Measurements from ENCODE around the gene LRRIQ1. TPM values are rescaled to one million over a fixed set of nuclear protein-coding genes. Genes with fewer than 3 reads are reported as not detected.

LRRIQ1 gene
- total and polyA plus RNA-seq, 4 donors, result 0.19 to 0.99 TPM; not detected in 2

GRCh38 chr12:85152311-85152729 lies 116.2 kb downstream of the LRRIQ1 start:
- intact Hi-C loops (cut with DNase I), result no loop called here
- WGBS, 2 donors, result 27 to 37% methylated on average over 2 of the region's 2 CpGs
- ATAC-seq (ENCODE audit: low FRiP score), result no peak

GRCh38 chr12:85155791-85156190 lies 119.6 kb downstream of the LRRIQ1 start:
- H3K27ac ChIP-seq (ENCODE audit: low read depth in 1 of 2, low read length in 2 of 2), result no peak overlapping the region
- DNase-seq (no peak), ATAC-seq (ENCODE audit: low FRiP score) (no peak)
- H3K9me3 ChIP-seq (ENCODE audit: control insufficient read depth, low read length), result no peaks in the 10 kb centered on the region
- no peak overlapping the region for H3K4me3 ChIP-seq (ENCODE audit: low read length in 2 of 2)
- no peaks in the 10 kb centered on the region for H3K27me3 ChIP-seq (ENCODE audit: control insufficient read depth in 1 of 2, insufficient read depth in 2 of 2, low read length in 1 of 2)
- H3K36me3 ChIP-seq (ENCODE audit: control insufficient read depth in 1 of 2, insufficient read depth in 2 of 2, low read length in 1 of 2), result no peaks in the 10 kb centered on the region
- 30 to 44% methylated on average over 2 of the region's 2 CpGs for WGBS, 2 donors
- intact Hi-C loops (cut with DNase I), result loop anchor here in 1 of 2 donors (5.0 kb wide), 1 partner anchor 297 kb away; no protein-coding TSS in a partner anchor
- no peaks in the 10 kb centered on the region for H3K4me1 ChIP-seq (ENCODE audit: control insufficient read depth in 1 of 2, insufficient read depth in 2 of 2, low read length in 2 of 2)

More at GRCh38 chr12:85152311-85152729, 116.2 kb downstream of the LRRIQ1 start:
- Histone ChIP-seq H3K27ac (ENCODE audit: low read depth in 1 of 2, low read length in 2 of 2) (no peak overlapping the region), H3K27me3 (ENCODE audit: control insufficient read depth in 1 of 2, insufficient read depth in 2 of 2, low read length in 1 of 2) (no peaks in the 10 kb centered on the region), H3K4me1 (ENCODE audit: control insufficient read depth in 1 of 2, insufficient read depth in 2 of 2, low read length in 2 of 2) (no peaks in the 10 kb centered on the region), H3K36me3 (ENCODE audit: control insufficient read depth in 1 of 2, insufficient read depth in 2 of 2, low read length in 1 of 2) (no peaks in the 10 kb centered on the region), H3K4me3 (ENCODE audit: low read length in 2 of 2) (no peak overlapping the region), H3K9me3 (ENCODE audit: control insufficient read depth, low read length) (no peaks in the 10 kb centered on the region)
- no peak for DNase-seq

- DNase-seq, result no peak
- Histone ChIP-seq H3K36me3 (ENCODE audit: control insufficient read depth in 1 of 2, insufficient read depth in 2 of 2, low read length in 1 of 2) (no peaks in the 10 kb centered on the region), H3K4me3 (ENCODE audit: low read length in 2 of 2) (no peak overlapping the region), H3K9me3 (ENCODE audit: control insufficient read depth, low read length) (no peaks in the 10 kb centered on the region), H3K27me3 (ENCODE audit: control insufficient read depth in 1 of 2, insufficient read depth in 2 of 2, low read length in 1 of 2) (no peaks in the 10 kb centered on the region), H3K4me1 (ENCODE audit: control insufficient read depth in 1 of 2, insufficient read depth in 2 of 2, low read length in 2 of 2) (no peaks in the 10 kb centered on the region), H3K27ac (ENCODE audit: low read depth in 1 of 2, low read length in 2 of 2) (no peak overlapping the region)
- no peak for ATAC-seq (ENCODE audit: low FRiP score)
- WGBS, 2 donors, result 31 to 33% methylated on average over 3 of the region's 3 CpGs
- intact Hi-C loops (cut with DNase I), result loop anchor here in 1 of 2 donors (5.0 kb wide), 1 partner anchor 296 kb away; no protein-coding TSS in a partner anchor
Observed at GRCh38 chr12:85156569-85156968, 120.4 kb downstream of the LRRIQ1 start.

GRCh38 chr12:85157035-85157603 lies 121.0 kb downstream of the LRRIQ1 start:
- intact Hi-C loops (cut with DNase I), result loop anchor here in 1 of 2 donors (5.0 kb wide), 1 partner anchor 295 kb away; no protein-coding TSS in a partner anchor
- no peak for ATAC-seq (ENCODE audit: low FRiP score)
- no peak overlapping the region for H3K27ac ChIP-seq (ENCODE audit: low read depth in 1 of 2, low read length in 2 of 2)
- H3K27me3 ChIP-seq (ENCODE audit: control insufficient read depth in 1 of 2, insufficient read depth in 2 of 2, low read length in 1 of 2), result no peaks in the 10 kb centered on the region
- DNase-seq, result no peak
- WGBS, 2 donors, result 79 to 86% methylated on average over 3 of the region's 3 CpGs
- no peaks in the 10 kb centered on the region for H3K36me3 ChIP-seq (ENCODE audit: control insufficient read depth in 1 of 2, insufficient read depth in 2 of 2, low read length in 1 of 2)
- no peaks in the 10 kb centered on the region for H3K4me1 ChIP-seq (ENCODE audit: control insufficient read depth in 1 of 2, insufficient read depth in 2 of 2, low read length in 2 of 2)
- H3K4me3 ChIP-seq (ENCODE audit: low read length in 2 of 2), result no peak overlapping the region
- H3K9me3 ChIP-seq (ENCODE audit: control insufficient read depth, low read length), result no peaks in the 10 kb centered on the region

DNA sequence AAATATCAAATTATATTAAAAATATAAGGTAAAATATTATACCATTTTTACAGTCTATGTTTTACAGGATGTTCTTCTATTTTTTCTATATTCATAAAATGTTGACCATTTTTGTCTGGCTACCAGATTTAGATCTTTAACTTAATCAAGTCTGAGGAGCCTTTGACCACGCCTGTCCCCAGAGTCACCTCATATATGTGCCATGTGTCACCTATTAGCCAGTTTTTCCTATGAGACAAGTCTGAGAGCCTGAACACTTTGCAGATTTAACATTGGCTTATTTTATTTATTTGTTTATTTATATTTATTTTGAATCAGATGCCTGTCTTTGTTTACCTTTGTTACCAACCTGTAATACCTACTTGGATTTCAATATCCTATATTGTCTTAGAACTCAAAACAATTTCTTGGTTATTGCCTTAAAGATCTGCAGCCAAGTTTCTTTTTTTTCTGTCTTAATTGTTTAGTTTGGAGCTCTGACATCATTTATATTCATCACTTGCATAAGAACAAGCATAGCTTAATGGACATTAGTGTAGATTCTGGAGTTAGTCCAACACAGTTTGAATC lies 127.7 kb downstream of the LRRIQ1 start:
- H3K36me3 ChIP-seq (ENCODE audit: control insufficient read depth in 1 of 2, insufficient read depth in 2 of 2, low read length in 1 of 2), result no peaks in the 10 kb centered on the region
- no peak for DNase-seq
- H3K27ac ChIP-seq (ENCODE audit: low read depth in 1 of 2, low read length in 2 of 2), result no peak overlapping the region
- H3K4me3 ChIP-seq (ENCODE audit: low read length in 2 of 2), result no peak overlapping the region
- H3K4me1 ChIP-seq (ENCODE audit: control insufficient read depth in 1 of 2, insufficient read depth in 2 of 2, low read length in 2 of 2), result no peaks in the 10 kb centered on the region
- no peaks in the 10 kb centered on the region for H3K27me3 ChIP-seq (ENCODE audit: control insufficient read depth in 1 of 2, insufficient read depth in 2 of 2, low read length in 1 of 2)
- H3K9me3 ChIP-seq (ENCODE audit: control insufficient read depth, low read length), result peaks cover 2% of the 10 kb centered on the region
- 86 to 87% methylated on average over 1 of the region's 1 CpG for WGBS, 2 donors
- intact Hi-C loops (cut with DNase I), result no loop called here
- ATAC-seq (ENCODE audit: low FRiP score), result no peak

- no peaks in the 10 kb centered on the region for H3K4me1 ChIP-seq (ENCODE audit: control insufficient read depth in 1 of 2, insufficient read depth in 2 of 2, low read length in 2 of 2)
- ATAC-seq (ENCODE audit: low FRiP score) (no peak), DNase-seq (no peak)
- H3K4me3 ChIP-seq (ENCODE audit: low read length in 2 of 2), result no peak overlapping the region
- intact Hi-C loops (cut with DNase I), result no loop called here
- WGBS, 2 donors, result 43 to 44% methylated on average over 2 of the region's 2 CpGs
- H3K27ac ChIP-seq (ENCODE audit: low read depth in 1 of 2, low read length in 2 of 2), result no peak overlapping the region
- no peaks in the 10 kb centered on the region for H3K9me3 ChIP-seq (ENCODE audit: control insufficient read depth, low read length)
- no peaks in the 10 kb centered on the region for H3K36me3 ChIP-seq (ENCODE audit: control insufficient read depth in 1 of 2, insufficient read depth in 2 of 2, low read length in 1 of 2)
- H3K27me3 ChIP-seq (ENCODE audit: control insufficient read depth in 1 of 2, insufficient read depth in 2 of 2, low read length in 1 of 2), result no peaks in the 10 kb centered on the region
Observed at GRCh38 chr12:85179680-85180270, 143.6 kb downstream of the LRRIQ1 start.

DNA sequence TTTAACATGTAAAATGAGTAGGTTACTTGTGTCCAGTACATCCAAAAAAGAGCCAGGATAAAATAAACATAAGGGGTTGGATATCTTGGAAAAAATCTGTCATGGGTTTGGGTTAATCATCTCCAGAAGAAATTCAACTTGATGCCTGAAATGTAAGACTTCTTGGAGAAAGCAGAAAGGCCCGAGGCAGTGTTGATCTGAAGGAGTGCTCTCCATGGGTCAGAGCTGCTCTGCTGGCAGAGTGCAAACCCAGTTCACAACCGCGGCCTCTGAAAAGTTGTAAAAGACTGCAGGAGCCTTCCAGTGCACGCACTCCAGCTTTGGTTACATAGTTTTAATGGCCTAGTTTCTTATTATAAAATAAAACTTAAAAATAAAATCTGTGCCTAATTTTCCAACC lies 146.5 kb downstream of the LRRIQ1 start:
- Histone ChIP-seq H3K27me3 (ENCODE audit: control insufficient read depth in 1 of 2, insufficient read depth in 2 of 2, low read length in 1 of 2) (no peaks in the 10 kb centered on the region), H3K4me3 (ENCODE audit: low read length in 2 of 2) (no peak overlapping the region), H3K9me3 (ENCODE audit: control insufficient read depth, low read length) (no peaks in the 10 kb centered on the region), H3K27ac (ENCODE audit: low read depth in 1 of 2, low read length in 2 of 2) (no peak overlapping the region), H3K4me1 (ENCODE audit: control insufficient read depth in 1 of 2, insufficient read depth in 2 of 2, low read length in 2 of 2) (no peaks in the 10 kb centered on the region), H3K36me3 (ENCODE audit: control insufficient read depth in 1 of 2, insufficient read depth in 2 of 2, low read length in 1 of 2) (no peaks in the 10 kb centered on the region)
- intact Hi-C loops (cut with DNase I), result no loop called here
- ATAC-seq (ENCODE audit: low FRiP score) (no peak), DNase-seq (no peak)
- 69 to 73% methylated on average over 4 of the region's 4 CpGs for WGBS, 2 donors

DNA sequence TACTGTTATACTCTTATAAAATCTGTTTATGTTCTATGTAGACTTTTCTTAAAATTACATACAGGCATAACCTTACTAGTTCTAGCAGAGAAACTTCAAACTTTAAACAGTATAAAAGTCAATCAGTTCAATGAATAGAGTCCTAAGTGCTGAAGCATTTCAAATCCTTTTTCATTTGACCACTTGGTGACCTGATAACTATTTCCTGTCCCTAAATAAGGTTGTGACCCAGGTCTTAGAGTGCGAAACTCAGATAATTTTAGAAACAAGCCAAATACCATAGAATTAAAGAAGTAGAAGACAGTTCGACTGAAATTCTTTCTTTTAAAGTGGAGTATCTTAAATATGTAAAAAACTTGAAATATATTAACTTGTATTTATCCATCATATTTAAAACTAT lies 147.7 kb downstream of the LRRIQ1 start:
- 52 to 71% methylated on average over 2 of the region's 2 CpGs for WGBS, 2 donors
- intact Hi-C loops (cut with DNase I), result no loop called here
- no peaks in the 10 kb centered on the region for H3K27me3 ChIP-seq (ENCODE audit: control insufficient read depth in 1 of 2, insufficient read depth in 2 of 2, low read length in 1 of 2)
- H3K9me3 ChIP-seq (ENCODE audit: control insufficient read depth, low read length), result no peaks in the 10 kb centered on the region
- H3K4me3 ChIP-seq (ENCODE audit: low read length in 2 of 2), result no peak overlapping the region
- H3K36me3 ChIP-seq (ENCODE audit: control insufficient read depth in 1 of 2, insufficient read depth in 2 of 2, low read length in 1 of 2), result no peaks in the 10 kb centered on the region
- H3K4me1 ChIP-seq (ENCODE audit: control insufficient read depth in 1 of 2, insufficient read depth in 2 of 2, low read length in 2 of 2), result no peaks in the 10 kb centered on the region
- ATAC-seq (ENCODE audit: low FRiP score), result no peak
- DNase-seq, result no peak
- H3K27ac ChIP-seq (ENCODE audit: low read depth in 1 of 2, low read length in 2 of 2), result no peak overlapping the region

DNA sequence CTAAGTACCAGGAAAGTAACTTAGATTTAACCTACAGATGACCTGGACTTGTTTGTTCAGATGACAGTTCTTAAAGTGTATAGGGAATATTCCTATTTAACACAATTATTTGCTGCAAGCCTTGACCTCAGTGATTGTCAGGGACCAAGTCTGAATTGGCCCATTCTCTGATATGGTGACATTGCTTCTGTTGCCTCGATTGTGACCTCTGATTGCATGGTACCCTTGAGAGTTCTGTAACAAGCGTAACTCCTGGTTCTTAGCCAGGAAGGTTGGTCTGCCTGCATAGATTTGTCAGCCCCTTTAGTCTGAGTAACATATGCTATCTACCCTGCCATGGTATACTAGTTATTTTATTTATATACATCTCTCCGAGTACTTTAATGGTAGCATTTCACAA lies 150.1 kb downstream of the LRRIQ1 start:
- no peak for DNase-seq
- H3K27ac ChIP-seq (ENCODE audit: low read depth in 1 of 2, low read length in 2 of 2), result no peak overlapping the region
- ATAC-seq (ENCODE audit: low FRiP score), result no peak
- no peaks in the 10 kb centered on the region for H3K4me1 ChIP-seq (ENCODE audit: control insufficient read depth in 1 of 2, insufficient read depth in 2 of 2, low read length in 2 of 2)
- intact Hi-C loops (cut with DNase I), result no loop called here
- no peaks in the 10 kb centered on the region for H3K36me3 ChIP-seq (ENCODE audit: control insufficient read depth in 1 of 2, insufficient read depth in 2 of 2, low read length in 1 of 2)
- H3K4me3 ChIP-seq (ENCODE audit: low read length in 2 of 2), result no peak overlapping the region
- 57 to 69% methylated on average over 3 of the region's 3 CpGs for WGBS, 2 donors
- H3K27me3 ChIP-seq (ENCODE audit: control insufficient read depth in 1 of 2, insufficient read depth in 2 of 2, low read length in 1 of 2), result no peaks in the 10 kb centered on the region
- H3K9me3 ChIP-seq (ENCODE audit: control insufficient read depth, low read length), result no peaks in the 10 kb centered on the region
